SK-N-SH (cell line): Measurements from ENCODE around the gene C4orf33. TPM values are rescaled to one million over a fixed set of nuclear protein-coding genes. Genes with fewer than 3 reads are reported as not detected.

Source experiments
- CTCF ChIA-PET: fragments of 300-600, 350-600 bp; formaldehyde crosslinking; extraction: SDS; loops from one replicate; lab custom pipeline; 2021; lab: Yijun Ruan, JAX
- POLR2A ChIA-PET: fragments of 350-600 bp; sonication (Branson Sonifier 250); formaldehyde crosslinking; extraction: SDS; loops from one replicate; lab custom pipeline; 2020; ENCODE audit warnings: antibody characterized with exemption, inconsistent platforms; lab: Yijun Ruan, JAX
- DNase-seq: peaks from one replicate; pipeline ENCODE4 v3.0.0; 2012
- H2AFZ ChIP-seq: fragments of 200-600 bp; sonication (generic); 2 replicates; pipeline ENCODE4 v1.8.1; 2016; ENCODE audit warnings: antibody characterized with exemption, mild to moderate bottlenecking, low read depth
- H3F3A ChIP-seq: fragments of 200-600 bp; sonication (generic); replicated peaks from 2 replicates; pipeline ENCODE3; 2016; ENCODE audit warnings: antibody characterized with exemption, mild to moderate bottlenecking; ENCODE audit not compliant: insufficient read depth
- H3K27ac ChIP-seq, 2 experiments: fragments of 200-500 bp in 1 of 2; fragments of 200-600 bp in 1 of 2; sonication (Bioruptor generic) in 1 of 2; sonication (generic), shearing (Covaris generic) in 1 of 2; 2 replicates each; pipeline versions ENCODE4 v1.5.1 to v1.6.1; 2014 to 2016; ENCODE audit warnings: low read depth in 2 of 2, inconsistent platforms in 1 of 2, low read length in 1 of 2, mild to moderate bottlenecking in 1 of 2, mixed read lengths in 1 of 2
- H3K27me3 ChIP-seq: fragments of 200-600 bp; sonication (generic), shearing (Covaris generic); 2 replicates; pipeline ENCODE4 v1.6.1; 2016; ENCODE audit warnings: mixed run types; ENCODE audit not compliant: insufficient read depth
- H3K36me3 ChIP-seq, 2 experiments: fragments of 200-500 bp in 1 of 2; fragments of 200-600 bp in 1 of 2; sonication (Bioruptor generic) in 1 of 2; sonication (generic) in 1 of 2; replicated peaks in 1 of 2; 2 replicates each; pipeline versions ENCODE3 to v1.5.1; 2014 to 2016; ENCODE audit warnings: low read length in 1 of 2, mild to moderate bottlenecking in 1 of 2; ENCODE audit not compliant: insufficient read depth in 2 of 2, control insufficient read depth in 1 of 2
- H3K4me1 ChIP-seq, 2 experiments: fragments of 200-500 bp in 1 of 2; fragments of 200-600 bp in 1 of 2; sonication (Bioruptor generic) in 1 of 2; sonication (generic), shearing (Covaris generic) in 1 of 2; 2 replicates each; pipeline versions ENCODE4 v1.5.1 to v1.6.1; 2014 to 2016; ENCODE audit warnings: low read depth in 1 of 2, low read length in 1 of 2, mixed run types in 1 of 2; ENCODE audit not compliant: insufficient read depth in 2 of 2, control insufficient read depth in 1 of 2
- H3K4me2 ChIP-seq: fragments of 200-600 bp; sonication (generic), shearing (Covaris generic); 2 replicates; pipeline ENCODE4 v1.6.1; 2017; ENCODE audit warnings: mixed run types
- H3K4me3 ChIP-seq, 2 experiments: fragments of 200-500 bp in 1 of 2; fragments of 200-600 bp in 1 of 2; sonication (Bioruptor generic) in 1 of 2; sonication (generic), shearing (Covaris generic) in 1 of 2; 2 replicates each; pipeline versions ENCODE4 v1.5.1 to v1.8.1; 2014 to 2016; ENCODE audit warnings: low read depth in 2 of 2, inconsistent platforms in 1 of 2, low read length in 1 of 2, mild to moderate bottlenecking in 1 of 2, mixed read lengths in 1 of 2, moderate library complexity in 1 of 2
- H3K79me2 ChIP-seq: fragments of 200-600 bp; sonication (generic); 2 replicates; pipeline ENCODE4 v1.8.1; 2017; ENCODE audit warnings: mild to moderate bottlenecking; ENCODE audit not compliant: insufficient read depth
- H3K9ac ChIP-seq: fragments of 200-600 bp; sonication (generic); 2 replicates; pipeline ENCODE4 v1.6.1; 2017; ENCODE audit warnings: mixed run types
- H3K9me2 ChIP-seq: fragments of 200-600 bp; sonication (generic); 2 replicates; pipeline ENCODE4 v1.6.1; 2017; ENCODE audit warnings: mixed run types
- H3K9me3 ChIP-seq: fragments of 200-600 bp; sonication (generic); 2 replicates; pipeline ENCODE4 v1.6.1; 2017; ENCODE audit warnings: mixed run types, mild to moderate bottlenecking, moderate library complexity
- H4K20me1 ChIP-seq: fragments of 200-600 bp; sonication (generic); 2 replicates; pipeline ENCODE4 v1.6.1; 2017; ENCODE audit warnings: mild to moderate bottlenecking, mixed run types; ENCODE audit not compliant: insufficient read depth
- CHD2 ChIP-seq: fragments of 150-350 bp; IDR thresholded peaks from 2 replicates; pipeline ENCODE4 v1.6.1; 2018; ENCODE audit warnings: low read length; ENCODE audit not compliant: partially characterized antibody
- CTCF ChIP-seq: fragments of 200-600 bp; sonication (generic); IDR thresholded peaks from 2 replicates; pipeline ENCODE4 v1.6.1; 2017; ENCODE audit warnings: antibody characterized with exemption, mild to moderate bottlenecking, moderate library complexity
- ELF1 ChIP-seq: IDR thresholded peaks from 2 replicates; pipeline ENCODE4 v1.4.0; 2012
- FOSL2 ChIP-seq: IDR thresholded peaks from 2 replicates; pipeline ENCODE4 v1.4.0; 2012; ENCODE audit warnings: low read depth, mild to moderate bottlenecking, moderate library complexity, borderline replicate concordance
- IRF3 ChIP-seq: fragments of 150-350 bp; IDR thresholded peaks from 2 replicates; pipeline ENCODE4 v1.6.1; 2016; ENCODE audit warnings: mild to moderate bottlenecking, low read depth, low read length
- MAX ChIP-seq: IDR thresholded peaks from 2 replicates; pipeline ENCODE4 v1.4.0; 2012; ENCODE audit warnings: low read depth
- MEF2A ChIP-seq: IDR thresholded peaks from 2 replicates; pipeline ENCODE4 v1.4.0; 2012; ENCODE audit warnings: low read depth, borderline replicate concordance
- NFIC ChIP-seq: IDR thresholded peaks from 2 replicates; pipeline ENCODE4 v1.4.0; 2012; ENCODE audit warnings: borderline replicate concordance
- PBX3 ChIP-seq: IDR thresholded peaks from 2 replicates; pipeline ENCODE4; 2012
- POLR2AphosphoS5 ChIP-seq: IDR thresholded peaks from 2 replicates; pipeline ENCODE4 v1.6.1; 2012; ENCODE audit warnings: low read depth, low read length
- RAD21 ChIP-seq: IDR thresholded peaks from 2 replicates; pipeline ENCODE4 v1.6.1; 2012; ENCODE audit warnings: mild to moderate bottlenecking, low read length
- RCOR1 ChIP-seq: fragments of 150-350 bp; IDR thresholded peaks from 2 replicates; pipeline ENCODE4 v1.6.1; 2017; ENCODE audit warnings: antibody characterized with exemption, low read length
- REST ChIP-seq: IDR thresholded peaks from 2 replicates; pipeline ENCODE4 v1.6.1; 2012; ENCODE audit warnings: mild to moderate bottlenecking, low read depth, low read length, moderate library complexity
- RFX5 ChIP-seq: IDR thresholded peaks from 2 replicates; pipeline ENCODE4 v1.6.1; 2012; ENCODE audit warnings: mild to moderate bottlenecking, improper control_type of control experiment, low read length
- RXRA ChIP-seq: IDR thresholded peaks from 2 replicates; pipeline ENCODE4 v1.4.0; 2012; ENCODE audit warnings: low read depth, mild to moderate bottlenecking, borderline replicate concordance
- TAF1 ChIP-seq: IDR thresholded peaks from 2 replicates; pipeline ENCODE4 v1.6.1; 2012; ENCODE audit warnings: low read depth, mild to moderate bottlenecking, low read length, moderate library complexity, borderline replicate concordance
- TCF12 ChIP-seq: IDR thresholded peaks from 2 replicates; pipeline ENCODE4 v1.4.0; 2012
- TEAD4 ChIP-seq: IDR thresholded peaks from 2 replicates; pipeline ENCODE4 v1.4.0; 2012; ENCODE audit warnings: mild to moderate bottlenecking, borderline replicate concordance; ENCODE audit not compliant: insufficient read depth
- USF1 ChIP-seq: IDR thresholded peaks from 2 replicates; pipeline ENCODE4 v1.4.0; 2012; ENCODE audit warnings: low read depth, borderline replicate concordance
- YY1 ChIP-seq: IDR thresholded peaks from 2 replicates; pipeline ENCODE4 v1.4.0; 2012; ENCODE audit warnings: low read depth, mild to moderate bottlenecking
- WGBS: methylation state at CpG from one replicate; pipeline ENCODE4 v1.1.6; 2017; ENCODE audit warnings: low lambda C conversion rate; 5-methylcytosine and 5-hydroxymethylcytosine counted together
- polyA plus RNA-seq, 3 experiments: library from polyadenylated mRNA; depleted of rRNA; stranded (reverse); fragments of >200 nt; gene quantifications; 2 replicates each; pipeline ENCODE4 v1.2.3, GENCODE V29; 2012

The C4orf33 gene
- polyA plus RNA-seq, 1 of the 3 experiments (the other 2 are of a cell fraction): 3.3 TPM

- Histone ChIP-seq H3K4me3 (no peak overlapping the region), H3F3A (no peaks in the 10 kb centered on the region), H3K4me1 (peaks cover 0 to 8% of the 10 kb centered on the region in 2 experiments; a peak in 2 of 4 replicates), H3K36me3 (peaks cover 2 to 4% of the 10 kb centered on the region in 2 experiments), H3K4me2 (no peak overlapping the region), H3K9me2 (no peaks in the 10 kb centered on the region), H3K27me3 (no peaks in the 10 kb centered on the region), H3K27ac (no peak overlapping the region), H2AFZ (no peak overlapping the region), H3K9ac (no peak overlapping the region), H3K79me2 (no peaks in the 10 kb centered on the region), H3K9me3 (no peaks in the 10 kb centered on the region), H4K20me1 (no peaks in the 10 kb centered on the region)
- no peak for DNase-seq
- 64% methylated on average over 3 of the region's 3 CpGs for WGBS
- CTCF ChIA-PET: interaction anchor here (0.6 kb wide), 1 partner anchor 283 kb away, joined by 3 read pairs; no protein-coding TSS in a partner anchor
- no peak for TF ChIP-seq TCF12
- TF ChIP-seq POLR2AphosphoS5: no peak
- TF ChIP-seq CTCF: no peak
- TF ChIP-seq ELF1: no peak
- no peak for TF ChIP-seq TEAD4
- TF ChIP-seq USF1: no peak
- TF ChIP-seq MAX: no peak
- no peak for TF ChIP-seq RFX5
- no peak for TF ChIP-seq FOSL2
- no peak for TF ChIP-seq RCOR1
- no peak for TF ChIP-seq MEF2A
- no peak for TF ChIP-seq CHD2
- TF ChIP-seq RAD21: no peak
- no peak for TF ChIP-seq TAF1
- TF ChIP-seq NFIC: no peak
- no peak for TF ChIP-seq RXRA
- TF ChIP-seq YY1: no peak
- TF ChIP-seq IRF3: no peak
- no peak for TF ChIP-seq REST
- no peak for TF ChIP-seq PBX3
- POLR2A ChIA-PET: interaction anchor here (0.6 kb wide), 1 partner anchor 1050 kb away, joined by 3 read pairs; no protein-coding TSS in a partner anchor
These were observed 14.2 kb downstream of the C4orf33 start for GRCh38 chr4:129109965-129110824.
